ENCODE data around the gene VMO1.
"Not testable (repeated sequence)": the region's sequence is repeated elsewhere in the genome, so short reads cannot be mapped to it uniquely, and the experiment has no call there.

The VMO1 gene

GRCh38 chr17:4786106-4786511 is at the start of gene VMO1:
Gene VMO1, minus strand, starts transcription at chr17:4786364. Its CDS starts 12 bp downstream, at chr17:4786352.
- DNase-seq (ENCODE audit: low read depth) = no peak

GRCh38 chr17:4834681-4835020 is 48.5 kb upstream of the VMO1 start:
- no peak for DNase-seq (ENCODE audit: low read depth)

- DNase-seq (ENCODE audit: low read depth) = no peak
Observed at GRCh38 chr17:4833941-4834680, 47.9 kb upstream of the VMO1 start.

- peak; percentile 82 for DNase-seq (ENCODE audit: low read depth)
Observed at GRCh38 chr17:4833178-4833940, 47.2 kb upstream of the VMO1 start, which contains the start of gene MINK1. Gene MINK1, plus strand, starts transcription at chr17:4833340. Its CDS starts 244 bp downstream, at chr17:4833584.

- DNase-seq (ENCODE audit: low read depth) = not testable (repeated sequence)
Observed at GRCh38 chr17:4832829-4833177, 46.6 kb upstream of the VMO1 start.

GRCh38 chr17:4827399-4827798 is 41.2 kb upstream of the VMO1 start:
- DNase-seq (ENCODE audit: low read depth) = no peak

GRCh38 chr17:4823373-4824089 is 37.4 kb upstream of the VMO1 start:
- no peak for DNase-seq (ENCODE audit: low read depth)

GRCh38 chr17:4822835-4823234 is 36.7 kb upstream of the VMO1 start:
- no peak for DNase-seq (ENCODE audit: low read depth)

- DNase-seq (ENCODE audit: low read depth) = no peak
Observed at GRCh38 chr17:4818276-4818675, 32.1 kb upstream of the VMO1 start.

- no peak for DNase-seq (ENCODE audit: low read depth)
Observed at GRCh38 chr17:4816826-4817225, 30.7 kb upstream of the VMO1 start.

GRCh38 chr17:4815043-4815675 is 29.0 kb upstream of the VMO1 start:
- DNase-seq (ENCODE audit: low read depth) = no peak

- no peak for DNase-seq (ENCODE audit: low read depth)
Observed at GRCh38 chr17:4812690-4813089, 26.5 kb upstream of the VMO1 start.

GRCh38 chr17:4811471-4811870 is 25.3 kb upstream of the VMO1 start:
- DNase-seq (ENCODE audit: low read depth) = no peak

- DNase-seq (ENCODE audit: low read depth) = no peak
Observed at GRCh38 chr17:4810696-4811290, 24.6 kb upstream of the VMO1 start.

- DNase-seq (ENCODE audit: low read depth) = no peak
Observed at GRCh38 chr17:4808378-4808767, 22.2 kb upstream of the VMO1 start.

GRCh38 chr17:4807605-4808377 is 21.6 kb upstream of the VMO1 start:
- no peak for DNase-seq (ENCODE audit: low read depth)

- DNase-seq (ENCODE audit: low read depth) = peak; percentile 83
Observed at GRCh38 chr17:4806777-4807604, 20.8 kb upstream of the VMO1 start, which contains the start of gene PLD2. Gene PLD2, plus strand, starts transcription at chr17:4807152. Its CDS starts 621 bp downstream, at chr17:4807773.

GRCh38 chr17:4806456-4806776 is 20.3 kb upstream of the VMO1 start:
- no peak for DNase-seq (ENCODE audit: low read depth)

GRCh38 chr17:4802228-4802627 is 16.1 kb upstream of the VMO1 start, which contains the start of gene C17orf114:
Gene C17orf114, minus strand, starts transcription at chr17:4802328.
- no peak for DNase-seq (ENCODE audit: low read depth)

GRCh38 chr17:4800462-4801196 is 14.5 kb upstream of the VMO1 start:
- no peak for DNase-seq (ENCODE audit: low read depth)
